A204.1 (cell line): ENCODE measurements around the gene RGS14.

Source experiments
- FAIRE-seq: peaks from 2 replicates; lab custom pipeline; 2012; peaks lifted over from hg19 to GRCh38; lab: Jason Lieb, UNC

The RGS14 gene, protein sequence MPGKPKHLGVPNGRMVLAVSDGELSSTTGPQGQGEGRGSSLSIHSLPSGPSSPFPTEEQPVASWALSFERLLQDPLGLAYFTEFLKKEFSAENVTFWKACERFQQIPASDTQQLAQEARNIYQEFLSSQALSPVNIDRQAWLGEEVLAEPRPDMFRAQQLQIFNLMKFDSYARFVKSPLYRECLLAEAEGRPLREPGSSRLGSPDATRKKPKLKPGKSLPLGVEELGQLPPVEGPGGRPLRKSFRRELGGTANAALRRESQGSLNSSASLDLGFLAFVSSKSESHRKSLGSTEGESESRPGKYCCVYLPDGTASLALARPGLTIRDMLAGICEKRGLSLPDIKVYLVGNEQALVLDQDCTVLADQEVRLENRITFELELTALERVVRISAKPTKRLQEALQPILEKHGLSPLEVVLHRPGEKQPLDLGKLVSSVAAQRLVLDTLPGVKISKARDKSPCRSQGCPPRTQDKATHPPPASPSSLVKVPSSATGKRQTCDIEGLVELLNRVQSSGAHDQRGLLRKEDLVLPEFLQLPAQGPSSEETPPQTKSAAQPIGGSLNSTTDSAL

DNA sequence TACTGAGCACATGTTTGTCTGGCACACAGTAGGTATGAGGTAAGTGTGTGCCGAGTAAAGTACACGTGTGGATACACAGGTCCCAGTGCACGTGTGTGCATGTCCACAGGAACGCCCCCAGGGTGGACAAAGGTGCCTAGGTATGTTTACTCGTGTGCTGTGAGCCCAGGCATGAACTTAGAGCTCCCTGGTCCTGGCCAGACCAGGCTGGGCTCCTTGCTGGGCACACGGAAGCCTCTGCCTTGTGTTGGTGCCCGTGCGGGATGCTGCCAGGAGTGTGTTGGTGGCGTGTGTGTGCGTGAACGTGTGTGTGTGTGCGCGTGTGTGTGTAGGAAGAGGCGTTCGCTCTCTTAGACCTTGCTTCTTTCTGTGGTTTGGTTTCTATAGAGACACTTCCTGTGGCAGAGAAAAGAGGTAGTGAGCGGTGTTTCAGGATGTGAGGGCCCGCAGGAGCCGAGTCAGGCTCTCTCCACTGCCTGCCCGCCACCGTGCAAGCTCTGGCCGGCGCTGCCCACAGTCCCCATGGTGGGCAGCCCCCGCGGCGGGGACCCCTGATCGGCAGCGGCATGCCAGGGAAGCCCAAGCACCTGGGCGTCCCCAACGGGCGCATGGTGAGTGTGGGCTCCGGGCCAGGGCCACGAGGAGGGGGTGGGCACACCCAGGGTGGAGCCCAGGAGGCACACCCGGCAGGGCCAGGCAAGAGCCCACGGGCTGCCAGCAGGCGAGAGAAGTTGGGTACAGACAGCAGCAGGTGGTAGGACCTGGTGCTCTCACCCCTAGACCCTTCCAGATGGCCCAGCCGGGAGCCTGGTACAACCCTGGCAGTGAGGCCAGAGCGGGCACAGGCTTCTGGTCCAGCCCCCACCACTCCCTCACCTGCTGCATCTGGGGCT, at the start of gene RGS14:
Gene RGS14 (plus strand): TSS at position 466 of the 893 bp plus-strand sequence. CDS start 101 bp downstream, at position 567.
- no peak for FAIRE-seq

DNA sequence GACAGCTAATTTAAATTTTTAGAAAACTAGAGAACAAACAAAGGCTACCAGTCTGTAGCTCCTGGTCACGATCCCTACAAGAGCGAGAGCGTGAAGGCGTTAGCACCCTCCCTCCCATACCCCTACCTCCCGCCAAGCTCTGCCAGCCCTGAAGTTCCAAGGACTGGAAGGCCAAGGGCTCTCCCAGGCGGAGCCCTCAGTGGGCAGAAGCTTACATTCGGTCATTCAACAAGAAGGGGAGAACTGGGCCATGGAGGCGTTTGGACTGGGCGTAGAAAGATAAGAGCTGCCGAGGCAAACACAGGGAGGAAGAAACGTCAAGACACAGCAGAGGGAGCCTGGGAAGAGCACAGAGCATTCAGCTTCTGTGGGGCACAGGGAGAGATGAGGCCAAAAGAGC, 49.0 kb upstream of the RGS14 start:
- no peak for FAIRE-seq

DNA sequence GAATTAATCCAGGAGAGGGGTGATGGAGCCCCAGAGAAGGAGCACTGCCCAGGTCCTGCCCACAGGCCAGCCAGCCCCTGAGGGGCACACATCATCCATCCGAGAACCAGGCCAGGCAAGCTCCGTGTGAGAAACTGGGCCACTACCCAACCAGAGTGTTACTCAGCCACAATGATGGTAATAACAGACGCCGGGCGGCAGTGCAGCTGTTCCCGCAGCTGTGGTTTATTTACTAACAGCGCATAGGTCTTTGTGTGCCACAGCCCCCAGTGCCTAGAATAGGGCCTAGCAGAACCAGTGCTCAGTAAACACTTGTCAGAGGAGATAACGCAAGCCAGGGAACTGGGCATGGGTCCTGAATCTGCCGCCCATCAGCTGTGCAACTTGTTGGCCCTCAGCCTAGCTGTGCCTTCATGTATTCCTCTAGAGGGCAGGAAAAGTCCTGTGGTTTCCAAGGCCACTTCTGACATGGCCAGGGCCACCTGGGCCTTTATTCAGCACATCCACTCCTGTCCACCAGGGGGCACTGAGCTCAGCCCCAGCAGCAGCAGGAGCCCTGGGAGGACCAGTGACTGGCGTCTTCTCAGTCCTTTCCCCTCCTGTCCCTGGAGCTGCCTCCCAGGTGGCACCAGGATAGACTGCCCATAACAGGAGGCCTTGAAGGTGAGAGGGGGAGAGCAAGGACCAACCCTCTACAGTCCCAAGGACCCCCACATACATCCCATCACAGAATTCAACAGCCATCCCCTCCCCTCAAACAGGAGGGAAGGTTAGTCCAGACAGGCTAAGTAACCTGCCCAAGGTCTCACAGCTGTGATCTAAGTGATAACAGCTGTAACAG, 48.2 kb upstream of the RGS14 start:
- no peak for FAIRE-seq

DNA sequence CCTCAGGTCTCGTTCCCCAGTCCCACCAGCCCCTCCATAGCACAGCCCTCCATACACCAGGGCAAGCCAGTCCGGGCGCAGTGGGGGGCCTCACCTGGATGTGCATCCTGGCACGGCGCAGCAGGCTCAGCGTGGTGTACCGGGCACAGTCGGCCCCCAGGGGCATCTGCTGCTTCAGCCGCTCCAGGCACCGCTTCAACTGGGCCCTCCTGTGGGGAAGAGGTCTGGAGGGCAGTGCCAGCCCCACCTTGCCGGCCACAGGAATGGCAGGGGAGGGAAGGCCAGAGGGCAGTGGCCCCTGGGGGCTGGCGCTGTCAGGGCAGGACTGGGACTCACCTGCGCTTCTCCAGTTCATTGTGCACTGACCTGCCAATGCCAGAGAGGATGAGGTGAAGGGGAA, 47.4 kb upstream of the RGS14 start:
- FAIRE-seq, result no peak

DNA sequence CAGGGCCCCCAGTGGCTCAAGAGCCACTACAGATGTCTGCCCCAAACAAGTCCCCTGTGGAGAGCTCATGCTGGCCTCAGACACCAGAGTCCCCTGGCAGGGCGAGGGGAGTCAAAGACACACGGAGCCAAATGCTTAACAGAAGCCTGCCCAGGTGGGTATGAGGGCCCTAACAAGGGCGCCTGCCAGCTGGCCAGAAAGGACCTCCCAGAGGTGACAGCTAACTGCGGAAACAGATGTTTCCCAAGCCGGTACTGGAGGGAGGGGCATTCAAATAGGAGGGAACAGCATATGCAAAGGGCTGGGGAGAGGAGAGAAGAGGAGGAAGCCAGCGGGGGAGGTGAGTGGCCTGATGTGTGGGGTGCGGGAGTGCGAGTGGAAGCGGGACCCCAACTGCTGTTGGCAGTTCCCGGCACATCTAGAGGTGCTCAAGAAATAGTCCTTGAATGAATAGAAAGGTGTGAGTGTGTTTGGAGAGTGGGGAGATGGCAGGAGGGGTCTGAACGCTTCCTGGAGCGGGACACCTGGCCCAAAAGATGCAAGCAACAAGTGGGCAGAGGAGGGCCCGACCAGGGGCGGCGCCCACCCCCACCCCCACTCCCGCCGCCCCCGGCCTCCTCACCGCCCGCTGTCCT, 46.9 kb upstream of the RGS14 start:
- FAIRE-seq, result no peak

DNA sequence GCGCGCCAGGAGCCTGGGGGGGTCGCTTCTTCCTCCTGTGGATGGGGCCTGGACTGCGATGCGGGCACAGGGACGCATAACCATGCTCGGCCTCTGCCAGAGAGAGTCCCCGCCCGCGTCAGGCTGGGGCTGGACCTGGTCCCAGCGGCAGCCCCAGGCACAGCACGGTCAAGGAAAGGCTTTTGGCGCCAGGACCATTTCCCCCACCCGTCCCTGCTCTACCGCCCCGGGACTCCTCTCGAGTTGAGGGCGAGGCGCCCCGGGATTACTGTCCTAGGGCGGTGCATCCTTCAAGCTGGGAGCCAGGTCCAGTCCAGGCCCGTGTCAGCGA, 46.4 kb upstream of the RGS14 start:
- FAIRE-seq, result no peak

DNA sequence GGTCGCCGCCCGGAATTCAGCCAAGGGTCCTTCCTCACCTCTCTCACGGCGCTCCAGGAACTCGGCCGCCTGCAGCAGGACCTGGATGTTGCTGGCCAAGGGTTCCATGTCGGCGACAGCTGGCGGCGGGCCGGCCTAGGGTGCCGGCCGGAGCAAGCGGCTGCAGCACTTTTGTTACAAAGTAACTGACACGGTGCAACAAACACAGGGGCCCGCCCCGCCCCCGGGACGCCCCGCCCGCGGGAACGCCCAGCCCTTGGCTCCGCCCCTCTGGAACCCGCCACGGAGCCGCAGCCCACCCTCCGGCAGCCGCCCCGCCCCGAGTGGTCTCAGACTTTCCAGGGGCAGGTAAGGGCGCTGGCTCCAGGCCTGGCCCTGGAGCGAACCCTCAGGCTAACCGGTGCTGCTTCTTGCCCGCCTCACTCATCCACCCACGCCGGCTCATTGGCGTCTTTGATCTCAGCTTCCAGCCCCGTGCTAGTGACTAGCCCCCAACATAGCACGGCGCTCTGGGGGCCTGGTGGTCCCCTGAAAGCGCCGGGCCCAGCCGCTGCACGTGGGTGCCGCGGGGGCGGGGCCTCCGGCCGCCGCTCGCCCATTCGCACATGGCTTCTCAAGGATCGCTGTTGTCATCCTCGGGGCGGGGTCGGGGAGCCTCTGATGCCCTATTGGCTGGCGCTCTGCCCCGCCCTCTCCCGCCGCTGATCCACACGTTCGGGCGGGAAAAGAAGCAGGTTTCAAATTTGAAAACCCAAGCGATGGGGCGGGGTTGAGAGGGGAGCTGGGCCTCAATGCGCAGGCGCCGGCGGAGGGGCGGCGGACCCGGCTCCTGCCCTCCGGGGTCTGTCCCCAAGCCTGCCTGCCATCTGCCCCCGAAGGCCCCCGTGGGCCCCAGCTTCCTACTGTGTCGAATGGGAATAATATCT, 45.7 kb upstream of the RGS14 start, which contains the start of gene MXD3:
Gene MXD3 (minus strand): TSS at position 176 of the 926 bp plus-strand sequence. CDS start 68 bp downstream, at position 108.
- peak; percentile 56 for FAIRE-seq

DNA sequence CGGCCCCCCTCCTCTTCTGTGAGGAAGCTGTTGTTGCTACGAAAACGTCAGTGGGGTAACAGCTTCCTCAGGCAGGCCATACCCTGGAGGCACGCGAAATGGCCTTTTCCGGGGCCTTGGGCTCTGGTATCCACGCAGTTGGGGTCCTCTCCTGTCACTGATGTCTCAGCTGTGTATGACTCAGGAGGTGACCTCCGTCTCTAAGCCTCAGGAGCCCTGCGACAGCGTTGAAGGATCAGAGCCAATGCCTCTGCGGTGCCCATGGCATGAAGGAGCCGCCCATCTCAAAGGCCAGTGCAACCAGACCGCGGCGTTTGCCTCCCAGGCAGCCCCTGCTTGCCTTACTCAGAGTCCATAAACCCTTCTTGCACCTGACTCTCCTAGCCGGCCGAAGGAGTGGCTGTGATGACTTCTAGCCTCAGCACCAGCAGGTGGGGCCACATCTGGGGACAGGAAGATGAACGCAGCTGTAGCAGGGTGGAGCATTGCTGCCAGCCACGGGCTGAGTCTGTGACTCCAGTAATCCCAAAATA, 45.0 kb upstream of the RGS14 start:
- FAIRE-seq, result no peak

DNA sequence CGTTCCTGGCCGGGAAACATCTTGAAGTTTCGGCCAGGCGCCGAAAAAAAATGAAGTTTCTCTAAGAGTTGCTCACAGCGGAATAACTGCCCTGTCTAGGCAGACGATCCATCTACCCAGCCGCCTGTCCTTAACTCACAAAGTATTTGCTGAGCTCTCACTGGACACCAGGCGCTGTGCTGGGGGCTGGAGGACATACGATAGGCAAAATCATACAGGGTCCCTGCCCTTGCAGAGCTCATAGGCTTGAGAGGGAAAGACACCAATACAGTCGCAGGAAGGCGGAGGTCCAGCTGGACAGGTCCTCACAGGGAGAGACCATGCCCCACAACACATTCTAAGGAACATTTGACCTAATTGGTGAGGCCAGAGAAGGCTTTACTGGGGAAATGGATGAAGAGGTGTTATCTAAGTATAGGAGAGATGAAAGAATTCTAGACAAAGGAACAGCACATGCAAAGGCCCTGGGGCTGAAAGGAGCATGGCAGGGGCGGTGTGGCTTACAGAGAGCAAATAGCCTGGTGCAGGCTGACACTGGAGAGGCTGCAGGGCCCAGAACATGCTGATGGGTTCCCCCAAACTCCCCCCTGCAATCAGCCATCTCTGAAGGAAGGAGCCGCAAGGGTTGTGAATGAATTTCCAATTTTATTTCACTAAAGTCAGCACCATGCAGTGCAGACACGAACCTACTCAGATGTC, 44.0 kb upstream of the RGS14 start:
- FAIRE-seq, result no peak

DNA sequence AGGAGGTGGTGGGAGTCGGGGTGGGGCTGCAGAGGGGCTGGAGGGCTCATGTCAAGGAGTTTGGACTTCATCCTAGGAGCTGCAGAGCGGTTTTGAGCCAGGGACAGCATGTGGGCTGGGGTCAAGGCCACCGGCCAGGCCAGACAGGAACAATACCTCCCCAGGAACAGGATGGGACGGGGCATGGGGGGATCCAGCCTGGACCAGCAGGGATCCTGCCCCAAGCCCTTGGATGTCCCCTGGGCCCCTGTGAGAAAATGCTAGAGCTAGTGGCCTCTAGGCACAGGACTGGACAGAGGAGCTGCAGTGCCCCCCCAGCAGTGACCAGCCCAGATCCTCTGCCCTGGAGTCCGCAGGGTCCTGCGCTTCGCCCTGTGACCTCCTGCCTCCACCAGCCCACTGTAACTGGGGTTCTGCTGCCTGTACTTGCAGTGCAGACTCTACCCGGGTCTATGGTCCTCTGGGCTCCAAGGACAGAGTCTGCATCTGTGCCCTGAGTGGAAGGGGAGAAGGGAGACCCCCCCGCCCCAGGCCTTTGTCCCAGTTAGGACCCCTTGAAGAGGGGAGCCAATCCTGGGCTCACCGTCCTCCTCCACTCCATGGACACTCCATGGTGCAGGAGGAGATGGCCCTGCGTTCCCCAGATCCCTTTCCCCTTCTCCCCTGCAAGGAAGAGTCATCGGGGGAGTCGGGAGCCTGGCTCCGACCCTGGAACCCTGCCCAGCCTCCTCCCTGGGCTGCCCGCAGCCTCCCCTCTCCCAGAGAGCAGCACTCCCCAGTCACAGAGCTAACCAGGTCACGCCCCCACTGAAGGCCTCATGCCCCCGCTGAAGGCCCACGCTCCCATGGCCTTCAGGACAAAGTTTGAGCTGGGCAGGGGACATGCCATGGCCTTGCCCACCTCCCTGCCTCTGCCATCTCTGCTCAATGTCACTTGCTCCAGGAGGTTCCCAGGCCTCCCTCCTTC, 43.1 kb upstream of the RGS14 start:
- FAIRE-seq, result no peak

DNA sequence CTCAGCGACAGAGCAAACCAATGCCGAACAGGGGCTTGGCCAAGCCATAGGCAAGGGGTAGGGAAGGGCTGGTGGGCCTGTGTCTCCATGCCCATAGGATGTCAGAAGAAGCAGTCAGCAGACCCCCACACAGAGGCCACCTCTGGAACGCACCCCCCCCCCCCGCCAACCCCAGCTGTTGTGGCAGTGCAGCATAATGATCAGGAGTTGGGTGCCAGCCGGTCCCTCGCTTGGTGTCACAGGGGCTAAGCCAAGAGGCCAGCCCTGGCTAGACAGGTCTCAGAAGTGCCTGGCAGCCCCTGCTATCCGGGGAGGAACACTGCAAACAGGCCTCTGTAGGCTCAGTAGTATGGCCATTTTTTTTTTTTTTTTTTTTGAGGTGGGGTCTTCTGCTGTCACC, 42.3 kb upstream of the RGS14 start:
- no peak for FAIRE-seq

DNA sequence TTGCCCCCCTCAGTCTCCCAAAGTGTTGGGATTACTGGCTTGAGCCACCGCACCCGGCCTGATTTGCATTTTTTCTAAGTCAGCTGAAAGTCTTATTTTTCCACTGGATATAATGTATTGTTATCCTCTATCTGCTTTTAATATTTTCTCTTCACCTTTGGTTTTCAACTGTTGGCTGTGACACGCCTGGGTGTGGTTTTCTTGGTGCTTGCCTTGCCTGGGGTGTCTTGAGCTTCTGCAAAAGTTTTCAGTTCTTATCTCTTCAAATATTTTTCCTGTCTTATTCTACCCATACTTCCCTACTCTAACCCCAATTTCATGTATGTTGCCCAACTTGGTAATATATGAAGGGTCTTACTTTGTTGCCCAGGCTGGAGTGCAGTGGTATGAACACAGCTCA, 41.7 kb upstream of the RGS14 start:
- no peak for FAIRE-seq

DNA sequence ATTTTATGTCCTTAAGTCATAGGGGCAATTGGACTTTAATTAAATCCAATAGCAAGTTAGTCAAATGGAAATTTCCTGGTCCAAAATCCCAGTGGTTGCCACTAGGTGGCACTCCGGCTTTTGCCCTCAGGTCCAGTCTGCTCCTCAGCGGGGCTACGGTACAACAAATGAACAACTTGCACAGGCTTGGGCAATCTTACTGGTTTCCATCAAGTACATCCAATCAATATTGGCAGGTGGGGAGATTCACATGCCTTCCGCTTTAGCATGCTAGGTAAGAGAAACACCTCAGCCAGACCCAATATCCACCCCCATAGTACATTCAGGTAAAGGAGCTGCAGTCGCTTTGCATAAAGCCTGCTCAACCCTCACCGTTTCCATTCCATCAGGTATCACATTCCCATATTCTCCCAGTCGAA, 39.8 kb upstream of the RGS14 start:
- FAIRE-seq, result peak; percentile 69

DNA sequence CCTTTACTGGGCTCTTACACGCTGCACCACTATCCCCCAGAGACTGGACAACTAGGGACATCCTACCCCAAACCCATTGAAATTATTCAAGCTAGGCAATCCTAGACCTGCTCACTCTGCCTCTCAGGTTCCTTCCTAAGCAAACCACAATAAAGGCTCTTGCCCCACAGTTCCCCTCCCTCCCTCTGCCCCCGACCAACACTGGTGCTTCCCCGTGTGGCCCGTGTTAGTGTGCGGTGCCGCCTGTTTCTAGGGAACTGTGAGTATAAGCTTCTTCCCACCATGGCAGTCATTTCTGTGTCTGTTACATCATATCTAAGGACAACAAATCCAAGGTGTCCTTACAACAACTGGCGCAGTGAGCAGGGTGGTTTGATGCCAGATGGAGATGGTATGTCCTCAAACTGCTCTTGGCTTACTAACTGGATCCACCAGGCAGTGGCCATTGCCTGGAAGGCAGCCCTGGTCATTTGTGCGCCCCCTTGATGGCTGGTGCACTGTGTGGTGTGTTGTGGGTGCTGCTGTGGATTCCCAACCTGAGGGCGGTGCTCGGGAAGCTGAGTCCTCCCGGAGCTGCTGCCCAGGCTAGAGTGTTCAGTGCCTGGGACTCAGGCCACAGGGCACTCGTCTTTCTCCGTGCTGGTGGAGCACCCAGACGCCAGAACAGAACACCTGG, 37.7 kb upstream of the RGS14 start:
- FAIRE-seq, result no peak

DNA sequence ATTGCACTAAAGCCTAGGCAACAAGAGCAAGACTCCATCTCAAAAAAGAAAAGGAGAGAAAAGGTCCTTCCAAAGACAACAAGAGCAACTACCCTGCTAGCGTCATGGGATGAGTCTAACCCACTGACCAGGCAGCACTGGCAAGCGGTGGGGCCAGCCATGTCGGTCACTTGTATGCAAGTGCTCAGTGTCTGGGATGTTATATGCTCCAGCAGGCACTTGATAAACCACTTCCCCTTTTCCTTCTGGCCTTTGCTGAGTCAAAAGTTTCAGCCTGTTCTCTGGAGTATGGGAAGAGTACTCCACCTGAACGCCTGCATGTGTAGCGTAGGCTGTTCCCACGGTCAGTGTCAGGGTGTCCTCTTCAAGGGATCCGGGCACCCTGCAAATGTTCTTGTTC, 36.8 kb upstream of the RGS14 start:
- FAIRE-seq, result no peak

DNA sequence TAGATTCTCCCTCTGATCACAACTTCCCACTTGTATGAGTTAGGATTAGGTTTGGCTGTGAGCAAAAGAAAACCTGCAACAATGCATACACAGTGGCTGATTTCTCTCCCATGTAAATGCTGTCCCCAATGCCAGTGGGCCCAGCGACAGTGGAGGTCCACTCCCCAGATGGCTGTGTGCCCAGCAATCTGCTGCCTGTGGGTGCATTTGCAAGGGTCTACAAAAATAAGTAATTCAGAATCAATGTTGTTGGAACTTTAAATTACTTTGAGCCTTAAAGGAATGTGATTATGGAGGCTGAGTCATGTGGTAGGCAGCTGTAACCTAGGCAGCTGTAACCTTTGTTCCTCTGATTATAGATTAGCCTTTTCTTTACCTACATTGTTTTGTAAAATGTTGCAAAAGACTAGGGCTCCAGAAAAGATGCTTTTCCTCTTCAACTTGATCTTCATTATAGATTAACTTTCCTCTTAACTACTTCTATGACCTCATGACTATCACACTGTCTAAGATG, 31.8 kb upstream of the RGS14 start:
- FAIRE-seq, result no peak
